Measurements from ENCODE around the gene SEPTIN5.
"Not testable (repeated sequence)": the region's sequence is repeated elsewhere in the genome, so short reads cannot be mapped to it uniquely, and the experiment has no call there.

The SEPTIN5 gene

DNA sequence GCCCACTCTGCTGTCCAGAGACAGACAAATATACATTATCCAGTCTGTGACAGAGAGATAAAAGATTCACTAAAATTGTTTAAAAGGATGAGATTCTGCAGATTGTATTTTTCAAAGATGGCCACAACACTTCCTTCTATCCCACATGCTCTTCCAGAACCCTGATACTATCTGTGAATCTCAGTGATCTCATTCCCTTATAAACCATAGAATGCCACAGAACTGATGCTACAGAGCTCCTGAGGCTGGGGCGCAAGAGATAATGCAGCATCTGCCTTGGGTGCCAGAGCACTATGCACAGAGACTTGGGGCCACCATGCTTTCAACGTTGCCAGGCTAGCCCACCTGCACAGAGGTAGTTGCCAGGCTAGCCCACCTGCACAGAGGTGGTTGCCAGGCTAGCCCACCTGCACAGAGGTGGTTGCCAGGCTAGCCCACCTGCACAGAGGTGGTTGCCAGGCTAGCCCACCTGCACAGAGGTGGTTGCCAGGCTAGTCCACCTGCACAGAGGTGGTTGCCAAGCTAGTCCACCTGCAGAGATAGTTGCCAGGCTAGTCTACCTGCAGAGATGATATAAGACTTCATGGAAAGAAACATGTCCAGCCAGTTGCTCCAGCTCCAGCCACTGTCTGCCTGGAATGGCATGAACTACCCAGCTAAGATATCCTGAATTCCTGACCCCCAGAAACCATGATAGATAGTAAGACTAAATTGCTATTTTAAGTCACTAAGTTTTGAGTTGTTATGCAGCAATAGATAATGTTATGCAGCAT is 17.6 kb upstream of the SEPTIN5 start:
- CTCF ChIA-PET = interaction anchor here (0.6 kb wide), 1 partner anchor 70 kb away, joined by 3 read pairs; no protein-coding TSS in a partner anchor
- POLR2A ChIA-PET (ENCODE audit: low non-redundant PET) = no interaction called here
- no peak for DNase-seq (ENCODE audit: low spot score)

DNA sequence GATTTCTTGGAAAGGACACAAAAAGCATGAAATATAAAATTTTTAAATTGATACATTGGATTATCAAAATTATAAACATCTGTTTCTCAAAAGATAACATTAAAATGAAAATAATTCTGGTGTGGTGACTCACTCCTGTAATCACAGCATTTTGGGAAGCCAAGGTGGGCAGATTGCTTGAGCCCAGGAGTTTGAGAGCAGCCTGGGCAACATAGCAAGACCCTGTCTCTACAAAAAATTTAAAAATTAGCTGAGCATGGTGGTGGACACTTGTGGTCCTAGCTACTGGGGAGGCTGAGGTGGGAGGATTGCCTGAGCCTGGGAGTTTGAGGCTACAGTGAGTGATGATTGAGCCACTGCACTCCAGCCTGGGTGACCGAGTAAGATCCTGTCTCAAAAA is 16.4 kb upstream of the SEPTIN5 start:
- DNase-seq (ENCODE audit: low spot score); CTCF ChIA-PET; H3K27ac ChIP-seq; POLR2A ChIA-PET (ENCODE audit: low non-redundant PET): not testable (repeated sequence)

More for the DNA sequence above, 17.6 kb upstream of the SEPTIN5 start:
- H3K27ac ChIP-seq = no peak overlapping the region
- TF ChIP-seq, protein P1, sequence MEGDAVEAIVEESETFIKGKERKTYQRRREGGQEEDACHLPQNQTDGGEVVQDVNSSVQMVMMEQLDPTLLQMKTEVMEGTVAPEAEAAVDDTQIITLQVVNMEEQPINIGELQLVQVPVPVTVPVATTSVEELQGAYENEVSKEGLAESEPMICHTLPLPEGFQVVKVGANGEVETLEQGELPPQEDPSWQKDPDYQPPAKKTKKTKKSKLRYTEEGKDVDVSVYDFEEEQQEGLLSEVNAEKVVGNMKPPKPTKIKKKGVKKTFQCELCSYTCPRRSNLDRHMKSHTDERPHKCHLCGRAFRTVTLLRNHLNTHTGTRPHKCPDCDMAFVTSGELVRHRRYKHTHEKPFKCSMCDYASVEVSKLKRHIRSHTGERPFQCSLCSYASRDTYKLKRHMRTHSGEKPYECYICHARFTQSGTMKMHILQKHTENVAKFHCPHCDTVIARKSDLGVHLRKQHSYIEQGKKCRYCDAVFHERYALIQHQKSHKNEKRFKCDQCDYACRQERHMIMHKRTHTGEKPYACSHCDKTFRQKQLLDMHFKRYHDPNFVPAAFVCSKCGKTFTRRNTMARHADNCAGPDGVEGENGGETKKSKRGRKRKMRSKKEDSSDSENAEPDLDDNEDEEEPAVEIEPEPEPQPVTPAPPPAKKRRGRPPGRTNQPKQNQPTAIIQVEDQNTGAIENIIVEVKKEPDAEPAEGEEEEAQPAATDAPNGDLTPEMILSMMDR (conservative IDR thresholded peaks at IDR 0.05; ENCODE audit: low read depth) = no peak

- TF ChIP-seq, protein P1 (conservative IDR thresholded peaks at IDR 0.05; ENCODE audit: low read depth) = no peak
- no peak for DNase-seq (ENCODE audit: low spot score)
- CTCF ChIA-PET = no interaction called here
- POLR2A ChIA-PET (ENCODE audit: low non-redundant PET) = no interaction called here
- no peak overlapping the region for H3K27ac ChIP-seq
Observed at GRCh38 chr22:19700790-19701419, 13.4 kb upstream of the SEPTIN5 start.

GRCh38 chr22:19701420-19702145 is 12.7 kb upstream of the SEPTIN5 start:
- ChIA-PET CTCF (interaction anchor here (0.7 kb wide), 1 partner anchor 404 kb away, joined by 4 read pairs; no protein-coding TSS in a partner anchor), POLR2A (ENCODE audit: low non-redundant PET) (no interaction called here)
- H3K27ac ChIP-seq = no peak overlapping the region
- DNase-seq (ENCODE audit: low spot score) = no peak
- TF ChIP-seq, protein P1 (conservative IDR thresholded peaks at IDR 0.05; ENCODE audit: low read depth) = no peak

- ChIA-PET POLR2A (ENCODE audit: low non-redundant PET) (no interaction called here), CTCF (no interaction called here)
- H3K27ac ChIP-seq = no peak overlapping the region
- DNase-seq (ENCODE audit: low spot score) = no peak
- TF ChIP-seq, protein P1 (conservative IDR thresholded peaks at IDR 0.05; ENCODE audit: low read depth) = no peak
Observed at GRCh38 chr22:19703869-19704268, 10.4 kb upstream of the SEPTIN5 start.

DNA sequence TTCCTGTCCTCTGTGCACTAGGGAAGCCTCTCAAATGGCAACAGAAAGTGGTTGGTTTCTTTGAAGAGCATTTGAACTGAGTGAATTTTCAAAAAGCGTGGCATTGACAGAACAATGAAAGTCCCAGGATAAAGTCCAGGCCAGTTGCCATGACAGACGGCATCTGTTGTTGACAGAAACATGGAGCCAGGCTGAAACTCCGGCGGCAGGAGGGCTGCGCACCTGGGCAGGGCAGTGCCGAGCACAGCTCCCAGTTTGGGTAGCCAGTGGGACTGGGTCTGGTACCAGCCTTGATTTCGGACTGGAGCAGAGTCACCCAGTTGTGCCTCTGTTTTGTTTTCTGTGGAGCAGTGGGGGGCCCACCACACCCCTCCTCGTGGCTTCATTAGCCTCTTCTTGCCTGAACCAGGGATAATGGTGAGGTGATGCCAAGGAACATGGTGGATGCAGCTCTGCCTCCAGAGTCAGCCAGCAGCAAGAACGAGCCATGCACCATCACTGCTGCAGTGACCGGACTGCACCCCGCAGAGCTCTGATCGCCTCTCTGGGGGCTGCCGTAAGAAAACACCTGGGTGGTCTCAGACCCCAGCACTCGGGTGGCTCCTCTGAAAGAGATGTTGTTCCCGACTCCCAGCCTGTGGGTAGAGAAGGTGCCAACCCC is 9.8 kb upstream of the SEPTIN5 start:
- CTCF ChIA-PET = no interaction called here
- TF ChIP-seq, protein P1 (conservative IDR thresholded peaks at IDR 0.05; ENCODE audit: low read depth) = no peak
- no peak overlapping the region for H3K27ac ChIP-seq
- DNase-seq (ENCODE audit: low spot score) = no peak
- POLR2A ChIA-PET (ENCODE audit: low non-redundant PET) = no interaction called here

All from RWPE1 (cell line).